HEK293 (cell line): ENCODE measurements around the gene CREG2.

ENCODE experiments used
- CTCF ChIP-seq: fragments of 450-650 bp; formaldehyde crosslinking; IDR thresholded peaks from 2 replicates; pipeline ENCODE4 v1.5.1; 2016; ENCODE audit warnings: missing biosample characterization, missing genetic modification characterization
- KLF9 ChIP-seq: fragments of 450-650 bp; formaldehyde crosslinking; IDR thresholded peaks from 2 replicates; pipeline ENCODE4 v1.5.1; 2016; ENCODE audit warnings: missing biosample characterization, missing genetic modification characterization, low read depth
- MEIS1 ChIP-seq: sonication (generic); formaldehyde crosslinking; IDR thresholded peaks from 2 replicates; pipeline ENCODE4 v1.8.1; 2022; ENCODE audit warnings: missing genetic modification reagents, mild to moderate bottlenecking, borderline replicate concordance
- ZBTB8A ChIP-seq: fragments of 450-650 bp; formaldehyde crosslinking; IDR thresholded peaks from 2 replicates; pipeline ENCODE4 v1.5.1; 2016; ENCODE audit warnings: missing biosample characterization, missing genetic modification characterization
- ZFP37 ChIP-seq: fragments of 450-650 bp; formaldehyde crosslinking; IDR thresholded peaks from 2 replicates; pipeline ENCODE4 v1.5.1; 2016; ENCODE audit warnings: missing biosample characterization, missing genetic modification characterization
- ZNF513 ChIP-seq: fragments of 450-650 bp; IDR thresholded peaks from 2 replicates; pipeline ENCODE4 v1.5.1; 2018; ENCODE audit warnings: missing biosample characterization, missing genetic modification characterization
- ZNF639 ChIP-seq: fragments of 450-650 bp; formaldehyde crosslinking; IDR thresholded peaks from 2 replicates; pipeline ENCODE4 v1.5.1; 2016; ENCODE audit warnings: missing biosample characterization, missing genetic modification characterization
- ZNF658 ChIP-seq: fragments of 450-650 bp; formaldehyde crosslinking; IDR thresholded peaks from 2 replicates; pipeline ENCODE4; 2016; ENCODE audit warnings: missing biosample characterization, missing genetic modification characterization
- ZNF791 ChIP-seq: fragments of 450-650 bp; formaldehyde crosslinking; IDR thresholded peaks from 2 replicates; pipeline ENCODE4 v1.5.1; 2016; ENCODE audit warnings: missing biosample characterization, missing genetic modification characterization
- ZSCAN18 ChIP-seq: fragments of 450-650 bp; formaldehyde crosslinking; IDR thresholded peaks from 2 replicates; pipeline ENCODE4 v1.5.1; 2016; ENCODE audit warnings: missing biosample characterization, missing genetic modification characterization

GRCh38 chr2:101351207-101351606 lies 36.1 kb downstream of the CREG2 start:
- TF ChIP-seq MEIS1 (CRISPR knock-in tag): no peak
- TF ChIP-seq ZSCAN18 (tag by site-specific recombination): no peak
- no peak for TF ChIP-seq ZNF513 (tag by site-specific recombination)
- TF ChIP-seq CTCF (tag by site-specific recombination): no peak
- TF ChIP-seq ZFP37 (tag by site-specific recombination): no peak
- TF ChIP-seq ZBTB8A (tag by site-specific recombination): no peak
- TF ChIP-seq ZNF791 (tag by site-specific recombination): no peak
- TF ChIP-seq ZNF639: no peak
- TF ChIP-seq KLF9 (tag by site-specific recombination): no peak
- no peak for TF ChIP-seq ZNF658 (tag by site-specific recombination)
